HepG2 (cell line): ENCODE results near the gene KAT2A. TPM values are rescaled to one million over a fixed set of nuclear protein-coding genes. Genes with fewer than 3 reads are reported as not detected.

Source experiments
- ATF7 ChIP-seq, 2 experiments: fragments of 450-650 bp in 1 of 2; sonication (generic) in 1 of 2; formaldehyde crosslinking in 1 of 2; IDR thresholded peaks; 2 replicates each; pipeline versions ENCODE4 v1.4.0 to v1.6.1; 2016 to 2020; ENCODE audit warnings: antibody characterized with exemption in 1 of 2, mild to moderate bottlenecking in 1 of 2, missing genetic modification reagents in 1 of 2
- BRCA1 ChIP-seq: sonication (generic); formaldehyde crosslinking; IDR thresholded peaks from 2 replicates; pipeline ENCODE4 v1.4.0; 2020; ENCODE audit warnings: missing genetic modification reagents
- CBX2 ChIP-seq, 2 experiments: fragments of 200-600 bp in 1 of 2; sonication (generic); formaldehyde crosslinking in 1 of 2; IDR thresholded peaks; 2 replicates each; pipeline versions ENCODE4 v1.7.0 to v1.8.1; 2018 to 2022; ENCODE audit warnings: low read depth in 2 of 2, low read length in 1 of 2, mild to moderate bottlenecking in 1 of 2, missing genetic modification reagents in 1 of 2
- HNRNPL ChIP-seq: fragments of 200-400 bp; formaldehyde crosslinking; IDR thresholded peaks from 2 replicates; pipeline ENCODE4 v1.6.1; 2017; ENCODE audit warnings: mild to moderate bottlenecking, low read depth, low read length
- KLF13 ChIP-seq: sonication (generic); formaldehyde crosslinking; IDR thresholded peaks from 2 replicates; pipeline ENCODE4 v1.4.0; 2020; ENCODE audit warnings: mild to moderate bottlenecking, missing genetic modification reagents
- MEIS2 ChIP-seq: sonication (generic); formaldehyde crosslinking; IDR thresholded peaks from 2 replicates; pipeline ENCODE4 v1.9.0; 2021; ENCODE audit warnings: mild to moderate bottlenecking, missing genetic modification reagents
- RELA ChIP-seq: sonication (generic); formaldehyde crosslinking; IDR thresholded peaks from 2 replicates; pipeline ENCODE4 v1.4.0; 2020; ENCODE audit warnings: missing genetic modification reagents
- SKI ChIP-seq: fragments of 450-650 bp; IDR thresholded peaks from one replicate; pipeline ENCODE4 v1.6.1; 2018; ENCODE audit warnings: mild to moderate bottlenecking; ENCODE audit not compliant: partially characterized antibody
- ZBTB4 ChIP-seq: sonication (generic); formaldehyde crosslinking; IDR thresholded peaks from 2 replicates; pipeline ENCODE4 v1.4.0; 2020; ENCODE audit warnings: missing genetic modification reagents, mild to moderate bottlenecking, borderline replicate concordance
- ZBTB7B ChIP-seq: sonication (generic); formaldehyde crosslinking; IDR thresholded peaks from 2 replicates; pipeline ENCODE4 v1.4.0; 2020; ENCODE audit warnings: missing genetic modification reagents
- ZFP82 ChIP-seq: sonication (generic); formaldehyde crosslinking; IDR thresholded peaks from 2 replicates; pipeline ENCODE4 v1.5.1; 2020; ENCODE audit warnings: mild to moderate bottlenecking, missing genetic modification reagents, borderline replicate concordance
- ZMAT5 ChIP-seq: sonication (generic); formaldehyde crosslinking; IDR thresholded peaks from 2 replicates; pipeline ENCODE4 v1.5.0; 2020; ENCODE audit warnings: mild to moderate bottlenecking, low read depth, missing genetic modification reagents, borderline replicate concordance
- ZNF619 ChIP-seq: sonication (generic); formaldehyde crosslinking; IDR thresholded peaks from 2 replicates; pipeline ENCODE4 v1.4.0; 2020; ENCODE audit warnings: mild to moderate bottlenecking, missing genetic modification reagents
- ZNF670 ChIP-seq: sonication (generic); formaldehyde crosslinking; IDR thresholded peaks from 2 replicates; pipeline ENCODE4 v1.8.0; 2022; ENCODE audit warnings: mild to moderate bottlenecking, missing genetic modification reagents, borderline replicate concordance
- polyA plus RNA-seq, 8 experiments: library from polyadenylated mRNA; depleted of rRNA in 3 of 8; stranded (reverse) in 7 of 8; unstranded in 1 of 8; fragments of >200 nt; fragmentation: Illumina TruSeq in 4 of 8; extraction: Trizol in 4 of 8; gene quantifications; 2 replicates each; pipeline versions ENCODE4 v1.2.1 to v1.2.3, GENCODE V29; 2011 to 2016; ENCODE audit warnings: low read depth in 4 of 8, missing spikeins in 1 of 8, mixed read lengths in 1 of 8; ENCODE audit not compliant: insufficient read depth in 1 of 8
- total RNA-seq, 5 experiments: library from RNA; depleted of rRNA; stranded (reverse); fragments of >200 nt; fragmentation: Illumina TruSeq; extraction: Trizol; gene quantifications; 2 replicates each; pipeline ENCODE4 v1.2.3, GENCODE V29; 2016; ENCODE audit warnings: low read depth in 1 of 5
- TF ChIP-seq, protein P1 (sequence below): sonication (generic); formaldehyde crosslinking; IDR thresholded peaks from 2 replicates; pipeline ENCODE4 v1.8.1; 2022; ENCODE audit warnings: low read depth, mild to moderate bottlenecking, missing genetic modification reagents
- TF ChIP-seq, protein P2 (sequence below): sonication (generic); formaldehyde crosslinking; IDR thresholded peaks from 2 replicates; pipeline ENCODE4 v1.5.0; 2020; ENCODE audit warnings: mild to moderate bottlenecking, missing genetic modification reagents
- TF ChIP-seq, protein P3 (sequence below): sonication (generic); formaldehyde crosslinking; IDR thresholded peaks from 2 replicates; pipeline ENCODE4 v1.5.0; 2020; ENCODE audit warnings: missing genetic modification reagents

The KAT2A gene
- total and polyA plus RNA-seq, 2 of the 13 experiments (the other 11 are each of a cell fraction or from before 2014, with no cell fraction given): 29.1 to 90.4 TPM

DNA sequence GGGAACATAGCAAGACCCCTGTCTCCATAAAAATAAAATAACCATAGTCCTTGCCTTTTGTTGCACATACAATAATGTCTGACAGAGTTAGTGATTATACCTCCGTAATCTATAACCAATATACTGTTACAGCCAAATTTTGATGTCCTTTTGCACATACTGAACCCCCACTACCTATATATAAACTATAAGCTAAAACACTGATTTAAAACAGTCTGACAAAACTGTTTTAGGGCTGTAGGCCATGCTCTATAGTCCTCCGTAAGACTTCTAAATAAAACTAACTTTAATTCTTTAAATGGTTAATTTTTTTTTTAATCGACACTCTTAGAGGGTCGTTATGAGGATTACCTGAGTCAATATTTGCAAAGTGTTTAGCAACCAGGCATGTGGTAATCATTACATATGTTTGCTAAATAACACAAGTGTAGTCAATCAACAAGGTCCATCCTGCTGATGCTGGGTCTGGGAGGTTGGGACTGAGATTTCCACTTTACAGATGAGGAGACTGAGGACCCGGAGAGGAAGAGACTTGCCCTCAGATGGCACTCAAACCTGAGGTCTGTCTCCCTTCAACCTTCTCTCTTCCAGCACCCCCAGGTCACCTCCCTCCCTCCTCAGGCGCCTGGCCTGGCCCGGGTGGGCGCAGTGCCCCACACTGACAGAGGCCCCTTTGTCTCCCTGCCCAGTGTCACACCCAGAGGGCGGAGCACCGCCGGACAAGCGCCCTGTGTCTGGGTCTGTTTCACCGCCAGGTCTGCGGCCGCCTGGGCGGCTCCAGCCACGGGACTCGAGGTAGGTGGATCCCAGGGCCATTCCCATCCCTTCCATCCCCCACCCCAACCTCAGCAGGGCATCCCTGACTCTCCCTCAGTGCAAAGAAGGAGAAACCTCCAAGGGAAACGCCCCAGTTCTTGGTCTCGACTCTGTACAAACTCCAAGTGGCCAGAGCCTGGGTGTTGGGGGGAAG lies 33.1 kb downstream of the KAT2A start (continued):
- TF ChIP-seq, protein P1, sequence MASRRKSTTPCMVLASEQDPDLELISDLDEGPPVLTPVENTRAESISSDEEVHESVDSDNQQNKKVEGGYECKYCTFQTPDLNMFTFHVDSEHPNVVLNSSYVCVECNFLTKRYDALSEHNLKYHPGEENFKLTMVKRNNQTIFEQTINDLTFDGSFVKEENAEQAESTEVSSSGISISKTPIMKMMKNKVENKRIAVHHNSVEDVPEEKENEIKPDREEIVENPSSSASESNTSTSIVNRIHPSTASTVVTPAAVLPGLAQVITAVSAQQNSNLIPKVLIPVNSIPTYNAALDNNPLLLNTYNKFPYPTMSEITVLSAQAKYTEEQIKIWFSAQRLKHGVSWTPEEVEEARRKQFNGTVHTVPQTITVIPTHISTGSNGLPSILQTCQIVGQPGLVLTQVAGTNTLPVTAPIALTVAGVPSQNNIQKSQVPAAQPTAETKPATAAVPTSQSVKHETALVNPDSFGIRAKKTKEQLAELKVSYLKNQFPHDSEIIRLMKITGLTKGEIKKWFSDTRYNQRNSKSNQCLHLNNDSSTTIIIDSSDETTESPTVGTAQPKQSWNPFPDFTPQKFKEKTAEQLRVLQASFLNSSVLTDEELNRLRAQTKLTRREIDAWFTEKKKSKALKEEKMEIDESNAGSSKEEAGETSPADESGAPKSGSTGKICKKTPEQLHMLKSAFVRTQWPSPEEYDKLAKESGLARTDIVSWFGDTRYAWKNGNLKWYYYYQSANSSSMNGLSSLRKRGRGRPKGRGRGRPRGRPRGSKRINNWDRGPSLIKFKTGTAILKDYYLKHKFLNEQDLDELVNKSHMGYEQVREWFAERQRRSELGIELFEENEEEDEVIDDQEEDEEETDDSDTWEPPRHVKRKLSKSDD (CRISPR knock-in tag): no peak
- TF ChIP-seq ZFP82 (CRISPR knock-in tag): no peak
- TF ChIP-seq, protein P2, sequence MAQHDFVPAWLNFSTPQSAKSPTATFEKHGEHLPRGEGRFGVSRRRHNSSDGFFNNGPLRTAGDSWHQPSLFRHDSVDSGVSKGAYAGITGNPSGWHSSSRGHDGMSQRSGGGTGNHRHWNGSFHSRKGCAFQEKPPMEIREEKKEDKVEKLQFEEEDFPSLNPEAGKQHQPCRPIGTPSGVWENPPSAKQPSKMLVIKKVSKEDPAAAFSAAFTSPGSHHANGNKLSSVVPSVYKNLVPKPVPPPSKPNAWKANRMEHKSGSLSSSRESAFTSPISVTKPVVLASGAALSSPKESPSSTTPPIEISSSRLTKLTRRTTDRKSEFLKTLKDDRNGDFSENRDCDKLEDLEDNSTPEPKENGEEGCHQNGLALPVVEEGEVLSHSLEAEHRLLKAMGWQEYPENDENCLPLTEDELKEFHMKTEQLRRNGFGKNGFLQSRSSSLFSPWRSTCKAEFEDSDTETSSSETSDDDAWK (CRISPR knock-in tag): no peak
- peak; percentile 60; the same call in 1 of the 2 replicates for TF ChIP-seq ZNF619 (CRISPR knock-in tag)
- TF ChIP-seq ZNF670 (CRISPR knock-in tag): no peak
- peak; percentile 95 for TF ChIP-seq ZBTB7B (CRISPR knock-in tag)
- TF ChIP-seq, protein P3, sequence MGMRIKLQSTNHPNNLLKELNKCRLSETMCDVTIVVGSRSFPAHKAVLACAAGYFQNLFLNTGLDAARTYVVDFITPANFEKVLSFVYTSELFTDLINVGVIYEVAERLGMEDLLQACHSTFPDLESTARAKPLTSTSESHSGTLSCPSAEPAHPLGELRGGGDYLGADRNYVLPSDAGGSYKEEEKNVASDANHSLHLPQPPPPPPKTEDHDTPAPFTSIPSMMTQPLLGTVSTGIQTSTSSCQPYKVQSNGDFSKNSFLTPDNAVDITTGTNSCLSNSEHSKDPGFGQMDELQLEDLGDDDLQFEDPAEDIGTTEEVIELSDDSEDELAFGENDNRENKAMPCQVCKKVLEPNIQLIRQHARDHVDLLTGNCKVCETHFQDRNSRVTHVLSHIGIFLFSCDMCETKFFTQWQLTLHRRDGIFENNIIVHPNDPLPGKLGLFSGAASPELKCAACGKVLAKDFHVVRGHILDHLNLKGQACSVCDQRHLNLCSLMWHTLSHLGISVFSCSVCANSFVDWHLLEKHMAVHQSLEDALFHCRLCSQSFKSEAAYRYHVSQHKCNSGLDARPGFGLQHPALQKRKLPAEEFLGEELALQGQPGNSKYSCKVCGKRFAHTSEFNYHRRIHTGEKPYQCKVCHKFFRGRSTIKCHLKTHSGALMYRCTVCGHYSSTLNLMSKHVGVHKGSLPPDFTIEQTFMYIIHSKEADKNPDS (CRISPR knock-in tag): no peak
- no peak for TF ChIP-seq ZMAT5
- no peak for TF ChIP-seq BRCA1 (CRISPR knock-in tag)
- TF ChIP-seq MEIS2 (CRISPR knock-in tag): no peak
- no peak for TF ChIP-seq CBX2 (IDR thresholded peaks at IDR 0.05; ENCODE audit: low read depth, low read length)
- no peak for TF ChIP-seq CBX2 (CRISPR knock-in tag; IDR thresholded peaks at IDR 0.05; ENCODE audit: low read depth)
- peak; percentile 85; the same call in 1 of the 2 replicates for TF ChIP-seq HNRNPL
- 0 out of 2 replicates have a peak, but pooled peaks have one; percentile 26 for TF ChIP-seq ATF7 (IDR thresholded peaks at IDR 0.05)
- no peak for TF ChIP-seq ATF7 (CRISPR knock-in tag; IDR thresholded peaks at IDR 0.05)
- TF ChIP-seq RELA (CRISPR knock-in tag): no peak
- no peak for TF ChIP-seq KLF13 (CRISPR knock-in tag)
- peak; percentile 61 for TF ChIP-seq SKI
- TF ChIP-seq ZBTB4: no peak
